C1 segment of cervical spinal cord (tissue), 14 donors: ENCODE data around the gene MTOR.
"Not testable (repeated sequence)": the region's sequence is repeated elsewhere in the genome, so short reads cannot be mapped to it uniquely, and the experiment has no call there.

Source experiments
- DNase-seq, 14 donors: peaks; one replicate each; lab custom pipeline; 2025; lab: John Stamatoyannopoulos, UW

Gene MTOR

GRCh38 chr1:11280719-11281376, 18.5 kb upstream of the MTOR start:
- DNase-seq, result no peak

- no peak for DNase-seq
Measured at GRCh38 chr1:11279630-11280029, 17.3 kb upstream of the MTOR start.

GRCh38 chr1:11279152-11279551, 16.8 kb upstream of the MTOR start:
- no peak for DNase-seq

GRCh38 chr1:11273595-11274234, 11.4 kb upstream of the MTOR start:
- DNase-seq, result no peak

- DNase-seq, result peak; percentile 59 to 90 (median 82)
Measured at GRCh38 chr1:11272832-11273594, 10.7 kb upstream of the MTOR start, which contains the start of gene UBIAD1. Gene UBIAD1 (plus strand): TSS chr1:11273198. CDS start chr1:11273532, 334 bp downstream.

- DNase-seq, result no peak
Measured at GRCh38 chr1:11272544-11272831, 10.1 kb upstream of the MTOR start.

- not testable (repeated sequence) for DNase-seq
Measured at GRCh38 chr1:11267350-11268337, 5.3 kb upstream of the MTOR start.

- no peak for DNase-seq
Measured at GRCh38 chr1:11266268-11267074, 4.1 kb upstream of the MTOR start.

- no peak for DNase-seq
Measured at GRCh38 chr1:11256299-11256698, 6.1 kb downstream of the MTOR start.

GRCh38 chr1:11253226-11253625, 9.1 kb downstream of the MTOR start:
- no peak for DNase-seq

- no peak for DNase-seq
Measured at GRCh38 chr1:11252538-11252937, 9.8 kb downstream of the MTOR start.

GRCh38 chr1:11248169-11248568, 14.2 kb downstream of the MTOR start:
- DNase-seq, result no peak

- peak in 1 of 14 donors; percentile 2 for DNase-seq
Measured at GRCh38 chr1:11245904-11246719, 16.2 kb downstream of the MTOR start.

GRCh38 chr1:11245248-11245647, 17.1 kb downstream of the MTOR start:
- DNase-seq, result no peak

GRCh38 chr1:11238311-11238710, 24.0 kb downstream of the MTOR start:
- DNase-seq, result peak in 1 of 14 donors; percentile 42

- peak in 1 of 14 donors; percentile 72 for DNase-seq
Measured at GRCh38 chr1:11237356-11237755, 25.0 kb downstream of the MTOR start.

GRCh38 chr1:11233208-11233607, 29.1 kb downstream of the MTOR start:
- DNase-seq, result no peak

- DNase-seq, result no peak
Measured at GRCh38 chr1:11229203-11229602, 33.1 kb downstream of the MTOR start.

- no peak for DNase-seq
Measured at GRCh38 chr1:11227106-11228077, 35.0 kb downstream of the MTOR start.
